A673 (cell line): ENCODE results near the gene SKOR1. TPM values are rescaled to one million over a fixed set of nuclear protein-coding genes. Genes with fewer than 3 reads are reported as not detected.

Experiments
- BruUV-seq: library from RNA; stranded (reverse); fragments of 400-500 nt; replicated peaks from 2 replicates; lab custom pipeline; 2021; lab: Mats Ljungman, UMichigan
- CTCF ChIA-PET: fragments of 300-600 bp; sonication (Branson Sonifier 250); formaldehyde crosslinking; loops from one replicate; lab custom pipeline; 2022; ENCODE audit warnings: antibody characterized with exemption; lab: Charles Lee
- POLR2A ChIA-PET: fragments of 300-600 bp; sonication (Branson Sonifier 250); formaldehyde crosslinking; loops from one replicate; lab custom pipeline; 2022; ENCODE audit warnings: antibody characterized with exemption; ENCODE audit not compliant: low non-redundant PET; lab: Charles Lee
- DNase-seq: peaks from one replicate; pipeline ENCODE4 v3.0.0-alpha.2; 2015; ENCODE audit warnings: low spot score
- H3K27ac ChIP-seq: fragments of 200-600 bp; sonication (generic); 2 replicates; pipeline ENCODE4 v1.5.1; 2016; ENCODE audit warnings: mixed run types, low read depth, mild to moderate bottlenecking, mixed read lengths, antibody characterized with exemption, low read length; ENCODE audit not compliant: poor library complexity, severe bottlenecking
- H3K27me3 ChIP-seq: fragments of 200-600 bp; sonication (generic); replicated peaks from 2 replicates; pipeline ENCODE4 v1.6.1; 2017; ENCODE audit warnings: mixed run types, low read depth, mild to moderate bottlenecking, mixed read lengths, antibody characterized with exemption, low read length; ENCODE audit not compliant: insufficient read depth, poor library complexity
- H3K36me3 ChIP-seq: fragments of 200-600 bp; sonication (generic); 2 replicates; pipeline ENCODE4 v1.6.1; 2016; ENCODE audit warnings: mixed run types, mild to moderate bottlenecking, mixed read lengths, antibody characterized with exemption, low read length; ENCODE audit not compliant: insufficient read depth, poor library complexity, severe bottlenecking
- H3K4me1 ChIP-seq: fragments of 200-600 bp; sonication (generic); 2 replicates; pipeline ENCODE4 v1.6.1; 2017; ENCODE audit warnings: mixed run types, mild to moderate bottlenecking, mixed read lengths, antibody characterized with exemption, low read length; ENCODE audit not compliant: insufficient read depth, poor library complexity, severe bottlenecking
- H3K4me3 ChIP-seq: fragments of 200-600 bp; sonication (generic); 2 replicates; pipeline ENCODE4 v1.5.1; 2016; ENCODE audit warnings: low read depth, mixed run types, mild to moderate bottlenecking, mixed read lengths, low read length; ENCODE audit not compliant: poor library complexity, severe bottlenecking
- H3K9me3 ChIP-seq: fragments of 200-600 bp; sonication (generic); 2 replicates; pipeline ENCODE4 v1.6.1; 2016; ENCODE audit warnings: mixed run types, low read depth, mild to moderate bottlenecking, mixed read lengths, antibody characterized with exemption, low read length; ENCODE audit not compliant: poor library complexity, severe bottlenecking
- CTCF ChIP-seq: fragments of 300-800, 200-600 bp; sonication (generic); conservative IDR thresholded peaks from 2 replicates; pipeline ENCODE4 v1.5.1; 2017; ENCODE audit warnings: low read depth, mild to moderate bottlenecking, antibody characterized with exemption, low read length, moderate library complexity, mixed read lengths
- EZH2 ChIP-seq: fragments of 200-600 bp; sonication (generic); IDR thresholded peaks from 2 replicates; pipeline ENCODE4 v1.6.1; 2017; ENCODE audit warnings: borderline replicate concordance, low read depth, mild to moderate bottlenecking, mixed read lengths, antibody characterized with exemption, low read length; ENCODE audit not compliant: poor library complexity, severe bottlenecking
- intact Hi-C: fragments of 100-400 bp; cut with micrococcal nuclease; formaldehyde crosslinking; loops from one replicate; pipeline ENCODE4 v1.10.0; 2022; ENCODE audit not compliant: unreplicated experiment
- total RNA-seq: library from RNA; stranded (reverse); gene quantifications from 2 replicates; pipeline ENCODE4 v1.2.3, GENCODE V29; 2021

The SKOR1 gene
- total RNA-seq, 1 experiment from 2014 or later: 0.21 TPM

- H3K36me3 ChIP-seq: no peaks in the 10 kb centered on the region
- H3K27me3 ChIP-seq: no peaks in the 10 kb centered on the region
- no peak for DNase-seq
- no peaks in the 10 kb centered on the region for H3K4me1 ChIP-seq
- POLR2A ChIA-PET: no interaction called here
- no peak overlapping the region for H3K4me3 ChIP-seq
- TF ChIP-seq EZH2 (no peak), CTCF (no peak)
- intact Hi-C loops: no loop called here
- no peaks in the 10 kb centered on the region for H3K9me3 ChIP-seq
- BruUV-seq: no TSS peak
- CTCF ChIA-PET: interaction anchor here (0.6 kb wide), 1 partner anchor 180 kb away, joined by 6 read pairs; the partner anchor contains the start of gene PIAS1
- no peak overlapping the region for H3K27ac ChIP-seq
These were observed 48.5 kb downstream of the SKOR1 start for GRCh38 chr15:67873777-67874176.

- Histone ChIP-seq H3K9me3 (no peaks in the 10 kb centered on the region), H3K27ac (no peak overlapping the region), H3K36me3 (no peaks in the 10 kb centered on the region), H3K4me1 (peaks cover 20% of the 10 kb centered on the region), H3K4me3 (no peak overlapping the region), H3K27me3 (no peaks in the 10 kb centered on the region)
- BruUV-seq: no TSS peak
- intact Hi-C loops: no loop called here
- ChIA-PET POLR2A (no interaction called here), CTCF (interaction anchor here (0.6 kb wide), 1 partner anchor 25 kb away, joined by 6 read pairs; no protein-coding TSS in a partner anchor)
- TF ChIP-seq EZH2: no peak
- no peak for TF ChIP-seq CTCF
- DNase-seq: no peak
These were observed 53.5 kb downstream of the SKOR1 start for GRCh38 chr15:67878712-67879206.

GRCh38 chr15:67879440-67880129 lies 54.3 kb downstream of the SKOR1 start:
- Histone ChIP-seq H3K27me3 (no peaks in the 10 kb centered on the region), H3K27ac (no peak overlapping the region), H3K4me1 (peaks cover 28% of the 10 kb centered on the region), H3K9me3 (no peaks in the 10 kb centered on the region), H3K36me3 (no peaks in the 10 kb centered on the region), H3K4me3 (no peak overlapping the region)
- POLR2A ChIA-PET: no interaction called here
- intact Hi-C loops: no loop called here
- no peak for TF ChIP-seq EZH2
- no peak for TF ChIP-seq CTCF
- CTCF ChIA-PET: no interaction called here
- DNase-seq: no peak
- no TSS peak for BruUV-seq
